DOHH2 (cell line): Measurements from ENCODE around the gene LMOD1.

Source experiments
- H3F3A ChIP-seq: fragments of 200-600 bp; sonication (generic), shearing (Covaris generic); 2 replicates; pipeline ENCODE4 v1.6.0; 2016; ENCODE audit warnings: antibody characterized with exemption, mild to moderate bottlenecking; ENCODE audit not compliant: control insufficient read depth, insufficient read depth
- H3K27ac ChIP-seq: fragments of 200-600 bp; sonication (generic); 2 replicates; pipeline ENCODE4 v1.5.1; 2014; ENCODE audit warnings: low read depth, mild to moderate bottlenecking, low read length, moderate library complexity
- H3K27me3 ChIP-seq: fragments of 200-600 bp; sonication (generic); 2 replicates; pipeline ENCODE4 v1.6.1; 2014; ENCODE audit warnings: mild to moderate bottlenecking, low read length, mixed read lengths; ENCODE audit not compliant: control insufficient read depth
- H3K36me3 ChIP-seq: fragments of 200-600 bp; sonication (generic); 2 replicates; pipeline ENCODE4 v1.6.1; 2014; ENCODE audit warnings: mild to moderate bottlenecking, low read length, moderate library complexity, mixed read lengths; ENCODE audit not compliant: control insufficient read depth
- H3K4me1 ChIP-seq: fragments of 200-600 bp; sonication (generic); 2 replicates; pipeline ENCODE4 v1.6.1; 2014; ENCODE audit warnings: mild to moderate bottlenecking, low read length, mixed read lengths; ENCODE audit not compliant: control insufficient read depth
- H3K4me2 ChIP-seq: fragments of 200-600 bp; sonication (generic); 2 replicates; pipeline ENCODE4 v1.6.0; 2014; ENCODE audit warnings: mild to moderate bottlenecking, low read length, moderate library complexity
- H3K4me3 ChIP-seq: fragments of 200-600 bp; sonication (generic); 2 replicates; pipeline ENCODE4 v1.5.1; 2014; ENCODE audit warnings: mild to moderate bottlenecking, low read length, mixed read lengths
- H3K79me2 ChIP-seq: fragments of 200-600 bp; sonication (generic); 2 replicates; pipeline ENCODE4 v1.6.1; 2014; ENCODE audit warnings: mild to moderate bottlenecking, low read length, mixed read lengths; ENCODE audit not compliant: control insufficient read depth
- H3K9me2 ChIP-seq: fragments of 200-600 bp; sonication (generic); replicated peaks from 2 replicates; pipeline ENCODE4 v1.6.1; 2014; ENCODE audit warnings: mild to moderate bottlenecking, low read length, mixed read lengths; ENCODE audit not compliant: control insufficient read depth
- H3K9me3 ChIP-seq: fragments of 200-600 bp; sonication (generic); 2 replicates; pipeline ENCODE4 v1.6.1; 2014; ENCODE audit warnings: antibody characterized with exemption, low read length, mixed read lengths; ENCODE audit not compliant: control insufficient read depth, insufficient read depth
- H4K20me1 ChIP-seq: fragments of 200-600 bp; sonication (generic); 2 replicates; pipeline ENCODE4 v1.6.0; 2014; ENCODE audit warnings: low read depth, mild to moderate bottlenecking, antibody characterized with exemption, low read length, moderate library complexity; ENCODE audit not compliant: control insufficient read depth, insufficient read depth
- CTCF ChIP-seq: fragments of 200-600 bp; sonication (generic); IDR thresholded peaks from one replicate; pipeline ENCODE4 v1.5.1; 2014; ENCODE audit warnings: antibody characterized with exemption, mild to moderate bottlenecking, low read depth, low read length; ENCODE audit not compliant: poor library complexity, severe bottlenecking
- EZH2phosphoT487 ChIP-seq: fragments of 200-600 bp; sonication (generic); IDR thresholded peaks from 2 replicates; pipeline ENCODE4 v1.6.1; 2017; ENCODE audit warnings: borderline replicate concordance, mild to moderate bottlenecking, antibody characterized with exemption, low read length, moderate library complexity, mixed read lengths

The LMOD1 gene

DNA sequence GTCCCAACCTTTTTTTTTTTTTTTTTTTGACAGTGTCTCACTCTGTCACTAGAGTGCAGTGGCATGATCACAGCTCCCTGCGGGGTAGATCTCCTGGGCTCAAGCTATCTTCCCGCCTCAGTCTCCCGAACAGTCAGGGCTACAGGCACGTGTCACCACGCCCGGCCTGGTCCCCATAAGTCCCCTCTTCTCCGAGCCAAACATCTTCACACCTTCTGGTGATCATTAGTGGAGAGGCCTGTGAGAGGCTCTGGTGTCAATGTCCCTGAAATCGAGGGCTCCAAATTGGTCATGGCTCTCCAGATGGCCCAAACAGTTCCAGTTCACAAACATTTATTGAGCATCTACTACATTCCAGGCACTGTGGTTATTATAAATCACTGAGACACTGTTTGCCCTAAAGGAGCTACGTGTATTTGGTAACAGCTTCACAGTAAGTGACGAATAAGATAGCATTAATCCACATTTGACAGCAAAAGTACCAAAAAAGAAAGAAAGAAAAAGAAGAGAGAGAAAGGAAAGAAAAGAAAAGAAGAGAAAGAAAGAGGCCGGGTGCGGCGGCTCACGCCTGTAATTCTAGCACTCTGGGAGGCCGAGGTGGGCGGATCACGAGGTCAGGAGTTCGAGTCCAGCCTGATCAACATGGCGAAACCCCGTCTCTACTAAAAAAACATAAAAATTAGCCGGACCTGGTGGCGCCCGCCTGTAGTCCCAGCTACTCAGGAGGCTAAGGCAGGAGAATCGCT is 8.1 kb upstream of the LMOD1 start:
- TF ChIP-seq EZH2phosphoT487 (no peak), CTCF (no peak)
- Histone ChIP-seq H4K20me1 (no peaks in the 10 kb centered on the region), H3K36me3 (peaks cover 33% of the 10 kb centered on the region), H3K4me2 (peak overlapping the region; percentile 82), H3K4me3 (peak overlapping the region; percentile 87), H3K4me1 (peaks cover 17% of the 10 kb centered on the region), H3F3A (no peaks in the 10 kb centered on the region), H3K27ac (peak overlapping the region; percentile 37), H3K27me3 (0 out of 2 replicates have a peak, but pooled peaks cover 3% of the 10 kb centered on the region), H3K79me2 (peaks cover 47% of the 10 kb centered on the region), H3K9me3 (no peaks in the 10 kb centered on the region), H3K9me2 (no peaks in the 10 kb centered on the region)

DNA sequence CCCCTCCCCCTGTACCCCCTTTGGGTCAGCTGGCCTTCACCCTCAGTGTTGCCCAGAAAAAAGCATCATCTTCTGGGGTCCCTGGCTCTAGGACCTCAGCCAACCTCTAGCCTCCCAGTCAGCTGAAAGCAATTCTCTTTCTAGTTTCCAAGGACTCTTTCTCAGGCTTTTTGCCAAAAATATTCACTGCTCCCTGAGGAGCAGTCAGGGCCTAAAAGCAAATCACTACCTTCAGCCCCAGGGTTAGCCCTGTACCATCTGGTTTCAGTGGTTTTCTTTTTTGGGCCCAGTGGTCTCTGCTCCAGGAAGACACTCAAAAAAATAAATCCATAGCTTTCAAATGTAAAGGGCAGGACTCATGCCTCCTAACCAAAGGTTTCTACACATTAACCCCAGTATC is 3.1 kb upstream of the LMOD1 start:
- H3K4me1 ChIP-seq = peaks cover 3% of the 10 kb centered on the region
- H3K27ac ChIP-seq = no peak overlapping the region
- no peaks in the 10 kb centered on the region for H3K36me3 ChIP-seq
- H3K4me3 ChIP-seq = no peak overlapping the region
- no peaks in the 10 kb centered on the region for H3K9me3 ChIP-seq
- H3K4me2 ChIP-seq = no peak overlapping the region
- peaks cover 3% of the 10 kb centered on the region for H3K79me2 ChIP-seq
- TF ChIP-seq CTCF (no peak), EZH2phosphoT487 (no peak)
- no peaks in the 10 kb centered on the region for H3F3A ChIP-seq
- H3K9me2 ChIP-seq = no peaks in the 10 kb centered on the region
- H4K20me1 ChIP-seq = no peaks in the 10 kb centered on the region
- H3K27me3 ChIP-seq = peaks cover 37% of the 10 kb centered on the region

DNA sequence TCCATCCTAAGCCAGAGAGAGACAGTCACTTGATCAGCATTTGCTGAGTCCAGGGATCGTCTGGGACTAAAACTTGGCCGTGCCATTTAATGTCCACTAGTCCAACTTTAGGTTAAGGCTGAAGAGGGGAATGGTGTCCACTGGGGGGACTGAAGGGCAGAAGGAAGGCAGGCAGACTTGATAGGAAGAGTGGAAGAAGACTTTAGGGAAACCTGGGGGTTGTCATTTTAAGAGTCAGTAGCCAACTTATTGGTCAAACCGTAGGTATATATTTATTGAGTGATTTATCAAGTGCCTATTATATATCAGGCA is 1.3 kb upstream of the LMOD1 start:
- H3K4me1 ChIP-seq = no peaks in the 10 kb centered on the region
- H3K36me3 ChIP-seq = no peaks in the 10 kb centered on the region
- H3K9me2 ChIP-seq = no peaks in the 10 kb centered on the region
- H3K79me2 ChIP-seq = no peaks in the 10 kb centered on the region
- no peaks in the 10 kb centered on the region for H3K9me3 ChIP-seq
- no peak for TF ChIP-seq CTCF
- no peak for TF ChIP-seq EZH2phosphoT487
- H3F3A ChIP-seq = no peaks in the 10 kb centered on the region
- H3K4me3 ChIP-seq = no peak overlapping the region
- no peak overlapping the region for H3K4me2 ChIP-seq
- H3K27me3 ChIP-seq = peaks cover 45% of the 10 kb centered on the region
- no peak overlapping the region for H3K27ac ChIP-seq
- H4K20me1 ChIP-seq = no peaks in the 10 kb centered on the region
